K562 (cell line): Measurements from ENCODE around the gene GLG1. TPM values are rescaled to one million over a fixed set of nuclear protein-coding genes. Genes with fewer than 3 reads are reported as not detected.

ENCODE experiments used
- E2F5 ChIP-seq: sonication (generic); formaldehyde crosslinking; IDR thresholded peaks from 2 replicates; pipeline ENCODE4 v1.8.0; 2022; ENCODE audit warnings: mild to moderate bottlenecking, missing genetic modification reagents
- ETS1 ChIP-seq: conservative IDR thresholded peaks from 2 replicates; pipeline ENCODE4 v1.6.1; 2011; ENCODE audit warnings: low read depth, mild to moderate bottlenecking, low read length; ENCODE audit not compliant: control insufficient read depth
- ETV5 ChIP-seq: sonication (generic); formaldehyde crosslinking; IDR thresholded peaks from 2 replicates; pipeline ENCODE4 v1.4.0; 2020; ENCODE audit warnings: low read depth, mild to moderate bottlenecking, missing genetic modification reagents
- FOXJ2 ChIP-seq: fragments of 200-800 bp; sonication (Bioruptor generic); IDR thresholded peaks from 2 replicates; pipeline ENCODE4 v1.6.1; 2016; ENCODE audit warnings: missing genetic modification characterization, missing compliant biosample characterization
- GABPB1 ChIP-seq: sonication (generic); formaldehyde crosslinking; IDR thresholded peaks from 2 replicates; pipeline ENCODE4 v1.8.0; 2022; ENCODE audit warnings: mild to moderate bottlenecking, missing genetic modification reagents
- KAT7 ChIP-seq: sonication (generic); formaldehyde crosslinking; IDR thresholded peaks from 2 replicates; pipeline ENCODE4 v1.8.0; 2022; ENCODE audit warnings: missing genetic modification reagents, mild to moderate bottlenecking, borderline replicate concordance
- NRF1 ChIP-seq, 2 experiments: fragments of 450-650 bp; IDR thresholded peaks in 1 of 2; conservative IDR thresholded peaks in 1 of 2; 2 replicates each; pipeline ENCODE4 v1.6.1; 2014; ENCODE audit warnings: mild to moderate bottlenecking in 2 of 2
- PKNOX1 ChIP-seq: fragments of 450-650 bp; IDR thresholded peaks from 2 replicates; pipeline ENCODE4 v1.6.1; 2016
- SMAD1 ChIP-seq: fragments of 150-350 bp; IDR thresholded peaks from 2 replicates; pipeline ENCODE4 v1.6.1; 2014; ENCODE audit warnings: low read length, low read depth; ENCODE audit not compliant: partially characterized antibody
- TOE1 ChIP-seq, 2 experiments: fragments of 450-650 bp in 1 of 2; sonication (generic) in 1 of 2; formaldehyde crosslinking in 1 of 2; IDR thresholded peaks; 2 replicates each; pipeline versions ENCODE4 v1.7.1 to v1.8.0; 2016 to 2022; ENCODE audit warnings: borderline replicate concordance in 2 of 2, mild to moderate bottlenecking in 2 of 2, antibody characterized with exemption in 1 of 2, inconsistent platforms in 1 of 2, low read depth in 1 of 2, missing genetic modification reagents in 1 of 2, moderate library complexity in 1 of 2
- TSHZ1 ChIP-seq: fragments of 250-450 bp; sonication (Bioruptor Pico); IDR thresholded peaks from 2 replicates; pipeline ENCODE4 v1.4.0; 2020; ENCODE audit warnings: mild to moderate bottlenecking, moderate library complexity
- VEZF1 ChIP-seq: fragments of 200-800 bp; sonication (Bioruptor generic); IDR thresholded peaks from 2 replicates; pipeline ENCODE4 v1.6.1; 2017; ENCODE audit warnings: missing genetic modification characterization, missing compliant biosample characterization
- ZBTB2 ChIP-seq: fragments of 450-650 bp; IDR thresholded peaks from 2 replicates; pipeline ENCODE4 v1.6.1; 2016; ENCODE audit warnings: antibody characterized with exemption
- ZNF12 ChIP-seq: sonication (generic); formaldehyde crosslinking; IDR thresholded peaks from 2 replicates; pipeline ENCODE4 v1.4.0; 2020; ENCODE audit warnings: mild to moderate bottlenecking, missing genetic modification reagents
- ZNF134 ChIP-seq: fragments of 250-450 bp; sonication (Bioruptor Pico); conservative IDR thresholded peaks from 2 replicates; pipeline ENCODE4 v1.4.0; 2020
- ZNF75A ChIP-seq: fragments of 450-650 bp; formaldehyde crosslinking; IDR thresholded peaks from 2 replicates; pipeline ENCODE4 v1.4.0; 2020; ENCODE audit warnings: mild to moderate bottlenecking
- polyA plus RNA-seq, 8 experiments: library from polyadenylated mRNA; depleted of rRNA in 4 of 8; stranded (reverse) in 5 of 8; unstranded in 3 of 8; fragments of >200 nt; fragmentation: Nextera tagmentation in 2 of 8; fragmentation: Illumina TruSeq in 1 of 8; extraction: Ambion mirVana in 2 of 8; extraction: Trizol in 1 of 8; gene quantifications; 2 replicates each; pipeline versions ENCODE4 v1.2.1 to v1.2.3, GENCODE V29; 2011 to 2014; ENCODE audit warnings: inconsistent platforms in 1 of 8, missing spikeins in 1 of 8
- total RNA-seq, 7 experiments: library from RNA; depleted of rRNA in 6 of 7; stranded (reverse); fragments of >200 nt in 6 of 7; fragmentation: Illumina TruSeq in 2 of 7; extraction: Trizol in 2 of 7; gene quantifications; 2 replicates each; pipeline versions ENCODE4 v1.2.1 to v1.2.3, GENCODE V29; 2011 to 2021; ENCODE audit warnings: low replicate concordance in 1 of 7

The GLG1 gene
- total and polyA plus RNA-seq, 9 of the 15 experiments (the other 6 are each of a cell fraction or from before 2014, with no cell fraction given), result 6.2 to 36.0 (median 23.6) TPM

GRCh38 chr16:74606521-74607309 lies at the start of gene GLG1 (continued):
- TF ChIP-seq ZNF75A (CRISPR knock-in tag), result no peak
- TF ChIP-seq TSHZ1 (CRISPR knock-in tag), result no peak
- 0 out of 2 replicates have a peak, but pooled peaks have one; percentile 37 for TF ChIP-seq FOXJ2
- TF ChIP-seq PKNOX1, result no peak
- 0 out of 2 replicates have a peak, but pooled peaks have one; percentile 67 for TF ChIP-seq ZNF12 (CRISPR knock-in tag)
- peak; percentile 68 for TF ChIP-seq GABPB1 (CRISPR knock-in tag)
- peak; percentile 94 for TF ChIP-seq KAT7 (CRISPR knock-in tag)
- no peak for TF ChIP-seq ETS1
- peak; percentile 45 for TF ChIP-seq SMAD1
- peak; percentile 82; the same call in 1 of the 2 replicates for TF ChIP-seq VEZF1 (CRISPR knock-in tag)
- TF ChIP-seq ETV5 (CRISPR knock-in tag), result no peak
- no peak for TF ChIP-seq ZNF134 (CRISPR knock-in tag)
- TF ChIP-seq NRF1 (conservative IDR thresholded peaks at IDR 0.05 in 1 of 2, IDR thresholded peaks at IDR 0.05 in 1 of 2), result peak; percentile 79 to 83
- 0 out of 2 replicates have a peak, but pooled peaks have one; percentile 51 for TF ChIP-seq ZBTB2
- TF ChIP-seq TOE1 (IDR thresholded peaks at IDR 0.05; ENCODE audit: borderline replicate concordance), result 0 out of 2 replicates have a peak, but pooled peaks have one; percentile 3
- no peak for TF ChIP-seq TOE1 (CRISPR knock-in tag; IDR thresholded peaks at IDR 0.05; ENCODE audit: borderline replicate concordance, low read depth)
- TF ChIP-seq E2F5 (CRISPR knock-in tag), result no peak
